BE2C (cell line): ENCODE measurements around the gene ATP2A2.
A peak's percentile ranks its signal among the peaks of the same experiment; 100 is the strongest.

Experiments
- DNase-seq: peaks from one replicate; pipeline ENCODE4 v3.0.0-alpha.2; 2020
- H3K27me3 ChIP-seq: fragments of 250-450 bp; sonication (Bioruptor Pico); 2 replicates; pipeline ENCODE4 v1.5.1; 2020; ENCODE audit warnings: mild to moderate bottlenecking
- H3K36me3 ChIP-seq: fragments of 250-450 bp; sonication (Bioruptor Pico); 2 replicates; pipeline ENCODE4 v1.5.1; 2020; ENCODE audit warnings: mild to moderate bottlenecking
- H3K4me1 ChIP-seq: fragments of 250-450 bp; sonication (Bioruptor Pico); 2 replicates; pipeline ENCODE4 v1.5.1; 2020
- H3K4me3 ChIP-seq: 2 replicates; pipeline ENCODE4 v1.5.1; 2011; ENCODE audit warnings: low read depth, low read length
- H3K9me3 ChIP-seq: fragments of 250-450 bp; sonication (Bioruptor Pico); 2 replicates; pipeline ENCODE4 v1.5.1; 2020
- TF ChIP-seq, protein P1 (sequence below): IDR thresholded peaks from 2 replicates; pipeline ENCODE4 v1.5.1; 2012; ENCODE audit warnings: mild to moderate bottlenecking, low read depth, low read length

Gene ATP2A2

DNA sequence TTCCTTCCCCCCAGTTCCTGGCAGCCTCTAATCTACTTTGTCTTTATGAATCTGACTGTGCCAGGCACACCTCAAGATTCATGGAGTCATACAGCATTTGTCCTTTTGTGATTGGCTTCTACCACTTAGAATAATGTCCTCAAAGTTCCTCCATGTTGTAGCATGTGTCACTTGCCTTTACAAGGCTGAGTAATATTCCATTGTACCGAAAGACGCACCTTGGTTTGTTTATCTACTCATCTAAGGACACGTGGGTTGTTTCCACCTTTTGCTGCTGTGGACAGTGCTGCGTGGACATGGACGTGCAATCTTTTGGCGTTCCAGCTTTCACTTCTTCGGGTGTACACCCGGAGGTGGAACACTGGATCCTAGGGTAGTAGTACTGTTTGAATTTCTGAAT, 88.9 kb downstream of the ATP2A2 start:
- Histone ChIP-seq H3K4me1 (peaks cover 9% of the 10 kb centered on the region), H3K9me3 (no peaks in the 10 kb centered on the region), H3K4me3 (no peak overlapping the region), H3K36me3 (peaks cover 52% of the 10 kb centered on the region), H3K27me3 (no peaks in the 10 kb centered on the region)
- DNase-seq: no peak
- TF ChIP-seq, protein P1, sequence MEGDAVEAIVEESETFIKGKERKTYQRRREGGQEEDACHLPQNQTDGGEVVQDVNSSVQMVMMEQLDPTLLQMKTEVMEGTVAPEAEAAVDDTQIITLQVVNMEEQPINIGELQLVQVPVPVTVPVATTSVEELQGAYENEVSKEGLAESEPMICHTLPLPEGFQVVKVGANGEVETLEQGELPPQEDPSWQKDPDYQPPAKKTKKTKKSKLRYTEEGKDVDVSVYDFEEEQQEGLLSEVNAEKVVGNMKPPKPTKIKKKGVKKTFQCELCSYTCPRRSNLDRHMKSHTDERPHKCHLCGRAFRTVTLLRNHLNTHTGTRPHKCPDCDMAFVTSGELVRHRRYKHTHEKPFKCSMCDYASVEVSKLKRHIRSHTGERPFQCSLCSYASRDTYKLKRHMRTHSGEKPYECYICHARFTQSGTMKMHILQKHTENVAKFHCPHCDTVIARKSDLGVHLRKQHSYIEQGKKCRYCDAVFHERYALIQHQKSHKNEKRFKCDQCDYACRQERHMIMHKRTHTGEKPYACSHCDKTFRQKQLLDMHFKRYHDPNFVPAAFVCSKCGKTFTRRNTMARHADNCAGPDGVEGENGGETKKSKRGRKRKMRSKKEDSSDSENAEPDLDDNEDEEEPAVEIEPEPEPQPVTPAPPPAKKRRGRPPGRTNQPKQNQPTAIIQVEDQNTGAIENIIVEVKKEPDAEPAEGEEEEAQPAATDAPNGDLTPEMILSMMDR: no peak

DNA sequence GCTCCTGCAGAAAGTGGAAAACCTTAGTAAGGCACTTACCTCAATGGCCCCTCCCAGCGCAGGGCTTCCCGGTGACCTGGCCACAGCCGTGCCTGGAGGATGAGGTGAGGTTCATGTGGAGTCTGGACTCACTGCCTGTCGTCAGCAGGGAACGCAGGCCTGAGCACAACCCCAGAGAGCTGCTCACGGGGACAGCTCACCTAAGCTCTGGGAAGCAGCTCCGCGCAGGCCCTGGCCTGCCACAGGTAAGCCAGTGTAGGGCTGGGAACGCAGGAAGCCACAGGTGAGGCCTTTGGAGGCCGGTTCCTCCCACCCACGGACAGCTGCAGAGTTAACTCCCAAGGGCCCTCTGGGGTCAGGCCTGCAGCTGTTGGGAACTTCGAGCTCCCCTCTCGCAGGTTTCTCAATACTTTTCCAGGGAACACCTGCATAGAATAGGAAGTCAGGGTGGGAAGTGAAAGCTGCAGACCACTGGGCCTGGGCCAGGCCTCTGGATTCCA, 89.7 kb downstream of the ATP2A2 start:
- no peaks in the 10 kb centered on the region for H3K9me3 ChIP-seq
- peaks cover 59% of the 10 kb centered on the region for H3K36me3 ChIP-seq
- H3K27me3 ChIP-seq: no peaks in the 10 kb centered on the region
- DNase-seq: no peak
- no peak overlapping the region for H3K4me3 ChIP-seq
- H3K4me1 ChIP-seq: peaks cover 9% of the 10 kb centered on the region
- TF ChIP-seq, protein P1: no peak

DNA sequence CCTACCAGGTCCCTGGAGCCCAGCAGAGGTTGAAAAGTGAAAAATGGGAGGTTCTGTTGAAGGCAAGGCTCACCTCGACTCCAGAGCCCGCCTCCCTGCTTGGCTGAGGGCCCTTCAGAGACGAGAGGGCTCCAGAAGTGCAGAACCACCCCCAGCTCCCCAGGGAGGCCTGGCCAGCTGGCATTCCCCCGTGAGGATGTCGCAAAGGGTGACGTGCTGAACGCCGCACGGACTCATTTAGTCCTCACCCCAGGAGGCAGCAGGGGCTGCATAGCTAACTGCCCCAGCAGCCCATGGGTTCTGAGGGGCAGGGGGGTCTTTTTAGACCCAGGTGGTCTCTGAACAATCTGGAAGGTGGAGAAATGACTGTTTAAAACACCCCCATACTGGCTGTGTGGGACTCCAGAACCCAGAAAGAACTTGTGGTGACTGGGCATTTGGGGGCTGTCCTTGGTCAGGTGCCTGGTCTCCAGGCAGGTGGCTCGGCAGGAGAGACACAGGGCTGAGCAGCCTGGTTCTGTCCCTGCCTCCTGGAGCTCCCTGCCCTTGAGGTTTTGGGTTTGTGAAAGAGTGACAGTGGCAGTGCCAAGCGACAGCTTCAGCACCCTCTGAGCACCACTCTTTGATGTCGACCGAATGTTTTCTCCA, 90.5 kb downstream of the ATP2A2 start:
- Histone ChIP-seq H3K4me3 (no peak overlapping the region), H3K36me3 (peaks cover 64% of the 10 kb centered on the region)

DNA sequence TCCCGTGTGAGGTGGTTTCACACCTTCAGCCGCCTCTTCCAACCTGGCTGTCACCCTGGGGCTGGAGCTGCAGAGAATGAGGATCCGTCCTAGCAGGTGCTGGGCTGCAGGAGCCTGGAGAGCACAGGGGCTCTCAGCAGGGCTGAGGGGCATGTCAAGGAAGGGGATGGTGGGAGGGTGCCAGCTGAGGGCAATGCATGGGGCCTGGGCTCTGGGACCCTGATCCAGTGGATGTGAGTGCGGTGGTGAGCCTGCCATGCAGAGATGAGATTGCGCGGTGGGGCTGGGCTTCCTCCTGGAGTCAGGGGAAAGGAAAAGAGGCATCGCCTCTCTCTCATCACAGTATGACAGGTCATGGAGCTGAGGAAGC, 91.0 kb downstream of the ATP2A2 start:
- H3K27me3 ChIP-seq: no peaks in the 10 kb centered on the region
- no peak for DNase-seq
- H3K4me3 ChIP-seq: no peak overlapping the region
- no peaks in the 10 kb centered on the region for H3K9me3 ChIP-seq
- peaks cover 10% of the 10 kb centered on the region for H3K4me1 ChIP-seq
- TF ChIP-seq, protein P1: no peak
- peaks cover 65% of the 10 kb centered on the region for H3K36me3 ChIP-seq

More for the DNA sequence above, 90.5 kb downstream of the ATP2A2 start:
- Histone ChIP-seq H3K4me1 (peaks cover 9% of the 10 kb centered on the region), H3K9me3 (no peaks in the 10 kb centered on the region), H3K27me3 (no peaks in the 10 kb centered on the region)
- peak; percentile 73 for DNase-seq
- TF ChIP-seq, protein P1: no peak

DNA sequence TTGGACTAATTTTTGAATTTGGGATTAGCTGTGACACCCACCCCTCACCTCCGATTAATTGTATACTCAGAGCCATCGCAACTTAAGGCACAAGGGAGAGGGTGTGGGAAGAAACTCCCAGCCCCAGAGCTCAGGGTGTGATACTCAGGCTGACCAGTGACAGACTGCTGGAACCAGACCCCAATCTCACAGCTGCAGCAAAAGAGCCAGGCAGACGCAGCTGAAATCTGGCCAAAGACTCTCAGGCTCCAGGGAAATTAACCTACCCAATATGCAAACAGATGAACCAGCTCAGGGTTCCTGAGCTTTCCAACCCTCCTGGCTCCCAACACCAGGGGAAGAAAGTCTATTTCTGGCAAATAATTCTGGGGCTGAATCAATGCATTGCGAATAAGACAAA, 92.0 kb downstream of the ATP2A2 start:
- Histone ChIP-seq H3K36me3 (peaks cover 75% of the 10 kb centered on the region), H3K4me3 (no peak overlapping the region), H3K9me3 (no peaks in the 10 kb centered on the region), H3K27me3 (no peaks in the 10 kb centered on the region), H3K4me1 (peaks cover 18% of the 10 kb centered on the region)
- TF ChIP-seq, protein P1: no peak
- DNase-seq: peak; percentile 49

DNA sequence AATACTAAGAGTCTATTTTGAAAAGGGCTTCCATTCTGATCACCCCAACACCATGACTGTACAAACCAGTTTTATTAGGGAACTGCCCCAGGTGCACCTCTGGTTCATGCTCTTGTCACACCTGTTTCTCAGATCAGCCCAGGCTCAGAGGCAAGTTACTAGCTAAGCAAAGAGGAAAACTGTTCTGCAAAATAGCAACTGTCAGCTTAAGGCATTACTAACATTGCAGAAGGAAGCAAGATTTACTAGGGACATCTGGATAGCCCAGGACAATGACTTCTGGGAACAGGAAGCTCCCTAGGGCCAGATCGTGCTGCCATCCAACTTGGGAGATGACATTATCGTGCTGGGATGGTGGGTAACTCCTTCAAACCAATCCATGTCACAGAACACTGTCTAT, 92.4 kb downstream of the ATP2A2 start:
- H3K36me3 ChIP-seq: peaks cover 79% of the 10 kb centered on the region
- DNase-seq: no peak
- TF ChIP-seq, protein P1: no peak
- H3K9me3 ChIP-seq: no peaks in the 10 kb centered on the region
- no peak overlapping the region for H3K4me3 ChIP-seq
- H3K4me1 ChIP-seq: peaks cover 18% of the 10 kb centered on the region
- no peaks in the 10 kb centered on the region for H3K27me3 ChIP-seq
